NCI-H146 treated with DMSO at 0.1 percent for 48 hours (cell line): ENCODE data around the gene CD55.
"Not testable (repeated sequence)": the region's sequence is repeated elsewhere in the genome, so short reads cannot be mapped to it uniquely, and the experiment has no call there.

Experiments
- DNase-seq: peaks from one replicate; lab custom pipeline; 2025; ENCODE audit not compliant: unreplicated experiment; lab: John Stamatoyannopoulos, UW

The CD55 gene

DNA sequence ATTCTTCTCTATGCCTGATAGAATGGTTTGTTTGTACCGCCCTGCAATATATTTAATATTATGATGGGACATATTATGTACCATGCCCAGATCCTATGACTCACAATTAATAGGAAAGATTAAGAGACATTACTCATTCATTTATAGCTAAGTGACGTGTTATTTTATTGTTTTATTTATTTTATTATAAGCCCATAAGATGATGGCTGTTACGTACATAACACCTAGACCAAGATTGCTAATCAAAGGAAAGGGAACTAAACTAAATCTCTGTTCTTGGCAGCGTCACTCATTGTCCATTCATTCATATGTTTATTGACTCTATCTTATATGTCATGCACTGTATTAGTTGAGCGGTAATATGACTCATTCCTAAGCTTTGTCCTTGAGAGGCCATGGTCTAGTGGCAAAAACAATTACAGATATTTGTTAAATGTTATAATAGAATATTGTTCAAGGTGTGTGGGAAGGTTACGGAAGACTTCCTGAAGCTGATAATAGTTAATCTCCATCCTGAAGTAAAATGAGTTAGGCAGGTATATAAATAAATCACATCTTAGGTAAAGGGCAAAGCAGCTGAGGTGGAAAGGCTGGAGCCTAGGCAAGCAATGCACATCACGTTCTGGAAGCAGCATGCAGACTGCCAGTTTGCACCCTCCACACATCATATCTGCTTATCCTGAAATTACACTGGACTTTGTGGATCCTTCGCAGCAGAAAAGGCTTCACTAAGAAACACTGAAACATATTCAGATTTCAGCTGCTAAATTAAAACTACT lies 16.6 kb upstream of the CD55 start:
- DNase-seq, result no peak

DNA sequence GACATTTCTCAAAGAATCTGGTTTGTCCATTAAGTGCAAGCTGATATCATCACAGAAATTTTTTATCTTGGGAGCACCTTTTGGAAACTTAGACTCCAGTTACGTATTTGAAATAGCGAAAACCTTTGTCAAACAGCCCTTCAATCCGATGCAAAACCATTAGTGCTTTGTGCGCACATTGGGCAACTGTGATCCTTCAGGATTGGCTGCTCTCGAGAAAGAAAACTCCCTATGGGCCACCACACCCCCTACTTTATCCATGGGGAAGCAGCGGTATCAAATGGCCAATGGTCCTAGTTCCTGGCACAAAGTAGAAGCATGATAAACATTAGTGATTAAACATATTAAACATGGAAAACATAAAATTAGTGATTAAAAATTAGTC lies 16.0 kb upstream of the CD55 start:
- no peak for DNase-seq

DNA sequence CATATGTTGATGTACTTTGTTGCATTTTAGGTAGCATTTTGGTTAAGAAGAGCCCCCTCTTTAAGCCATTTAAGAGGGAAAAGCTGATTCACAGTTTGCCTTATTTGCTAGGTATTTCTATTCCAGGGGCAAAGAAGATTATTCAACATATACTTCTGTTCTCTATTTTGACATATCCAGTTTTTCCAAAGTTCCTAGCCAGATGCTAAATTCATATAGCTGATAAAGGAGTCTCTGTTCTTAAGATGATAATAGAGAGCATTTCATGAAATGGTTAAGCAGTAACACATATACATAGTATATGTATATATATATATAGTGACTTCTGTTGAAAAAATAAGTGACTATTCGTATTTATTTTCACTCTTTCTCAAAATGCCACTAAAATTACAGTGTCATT lies 15.5 kb upstream of the CD55 start:
- no peak for DNase-seq

DNA sequence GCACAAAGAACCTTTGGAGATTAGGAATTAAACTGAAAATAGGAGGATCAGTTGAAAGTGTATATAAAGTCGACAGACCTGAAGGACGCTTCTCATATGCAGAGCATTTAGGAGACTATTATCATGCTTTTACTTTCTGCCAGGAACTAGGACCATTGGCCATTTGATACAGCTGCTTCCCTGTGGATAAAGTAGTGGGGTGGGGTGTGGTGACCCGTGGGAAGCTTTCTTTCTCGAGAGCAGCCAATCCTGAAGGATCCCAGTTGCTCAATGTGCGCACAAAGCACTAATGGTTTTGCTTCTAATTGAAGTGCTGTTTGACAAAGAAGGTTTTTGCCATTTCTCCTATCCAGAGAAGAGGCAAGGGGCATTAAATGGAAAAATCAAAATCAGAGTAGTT lies 14.9 kb upstream of the CD55 start:
- DNase-seq, result no peak

DNA sequence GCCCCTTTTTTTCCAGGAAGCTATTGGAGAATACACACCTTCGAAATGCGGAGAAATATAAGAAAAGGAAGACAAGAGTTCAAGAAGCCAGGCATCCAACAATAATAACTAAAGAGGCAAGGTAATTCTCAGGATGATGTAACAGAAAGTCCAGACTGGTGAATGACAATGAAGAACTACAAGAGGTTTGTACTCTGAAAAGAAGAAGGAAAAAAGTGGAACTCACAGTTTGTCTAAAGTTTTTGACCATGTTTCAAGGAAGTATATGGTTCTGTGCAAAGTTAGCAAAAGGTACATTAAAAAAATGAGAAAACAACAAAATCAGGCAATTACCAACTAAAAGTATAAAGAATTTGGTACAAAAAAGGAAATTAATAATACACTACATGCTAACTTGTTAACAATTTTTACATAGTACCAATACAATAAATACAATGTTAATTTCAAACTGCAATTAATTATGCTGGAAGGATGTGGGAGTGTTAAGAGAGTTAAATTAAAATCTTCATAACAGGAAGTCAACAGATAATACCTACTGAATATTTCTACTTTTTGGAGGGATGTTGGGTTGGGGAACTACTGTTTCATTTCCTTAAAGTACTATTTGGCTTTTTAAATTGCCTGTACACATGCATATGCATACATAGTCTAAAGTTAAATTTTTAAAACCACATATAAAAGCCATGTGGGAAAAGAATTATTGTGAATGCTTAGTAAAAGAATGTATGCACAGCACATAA lies 12.9 kb upstream of the CD55 start:
- DNase-seq, result no peak

DNA sequence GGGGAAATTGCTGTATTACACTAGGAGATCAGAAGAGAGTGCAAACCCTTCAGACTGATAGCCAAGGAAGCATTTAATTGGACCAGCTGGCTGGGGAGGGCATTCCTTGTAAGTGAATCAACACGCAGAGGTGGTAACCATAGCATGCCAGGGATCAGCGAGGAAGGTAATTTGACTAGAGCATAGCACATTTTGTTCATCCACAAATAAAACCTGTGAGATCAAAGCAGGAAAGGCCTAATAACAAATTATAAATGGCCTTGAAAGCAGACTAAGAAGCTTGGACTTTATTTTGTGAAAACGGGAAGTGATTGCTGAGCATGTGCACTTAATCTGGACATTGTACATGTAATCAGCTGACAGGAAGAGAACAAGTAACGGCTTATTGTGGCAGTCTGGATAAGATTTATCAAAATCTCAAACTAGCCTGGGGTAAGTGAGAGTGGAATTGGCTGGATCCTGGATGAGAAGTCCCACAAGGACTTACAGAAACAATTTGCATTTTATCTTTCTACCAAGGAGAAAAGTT lies 11.7 kb upstream of the CD55 start:
- no peak for DNase-seq

DNA sequence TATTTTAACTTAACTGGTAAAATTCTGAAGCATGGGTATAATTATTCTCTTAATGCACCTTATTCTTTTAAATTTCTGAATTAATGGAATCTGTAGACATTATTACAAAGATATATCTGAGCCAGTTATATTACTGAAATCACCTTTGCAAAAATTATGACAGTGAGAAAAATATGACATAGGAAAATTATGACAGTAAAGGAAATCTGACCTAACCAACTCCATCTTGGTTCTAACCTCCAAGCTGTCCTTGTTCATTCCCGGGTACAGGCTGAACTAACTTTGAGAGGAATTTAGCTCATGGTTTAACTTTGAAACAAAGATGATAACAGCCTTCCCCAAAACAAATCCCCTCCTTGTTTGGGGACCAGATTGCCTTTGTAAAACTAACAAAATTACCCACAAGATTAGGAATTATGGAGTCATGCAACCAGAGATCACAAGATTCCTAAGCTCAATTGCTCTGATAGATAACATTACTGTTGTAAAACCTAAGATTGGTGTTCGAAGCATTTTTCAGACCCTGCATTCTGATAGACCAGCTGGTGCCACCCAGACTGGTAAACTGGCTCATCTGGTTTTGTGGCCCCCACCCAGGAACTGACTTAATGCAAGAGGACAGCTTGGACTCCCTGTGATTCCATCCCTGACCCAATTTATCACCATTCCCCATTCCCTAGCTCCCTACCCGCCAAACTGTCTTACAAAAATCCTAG lies 9.4 kb upstream of the CD55 start:
- no peak for DNase-seq

DNA sequence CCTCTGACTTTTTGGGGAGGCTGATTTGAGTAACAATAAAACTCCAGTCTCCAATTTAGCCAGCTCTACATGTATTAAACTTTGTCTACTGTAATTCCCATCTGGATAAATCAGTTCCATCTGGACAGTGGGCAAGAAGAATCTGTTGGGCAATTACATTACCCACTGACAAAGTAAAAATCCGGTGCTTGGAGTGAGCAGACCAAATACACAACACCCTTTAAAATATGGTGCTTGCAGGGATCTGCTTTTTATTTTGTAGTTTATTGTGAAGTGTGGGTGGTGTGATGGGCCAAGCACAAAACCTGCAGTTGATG lies 8.9 kb upstream of the CD55 start:
- DNase-seq, result no peak

DNA sequence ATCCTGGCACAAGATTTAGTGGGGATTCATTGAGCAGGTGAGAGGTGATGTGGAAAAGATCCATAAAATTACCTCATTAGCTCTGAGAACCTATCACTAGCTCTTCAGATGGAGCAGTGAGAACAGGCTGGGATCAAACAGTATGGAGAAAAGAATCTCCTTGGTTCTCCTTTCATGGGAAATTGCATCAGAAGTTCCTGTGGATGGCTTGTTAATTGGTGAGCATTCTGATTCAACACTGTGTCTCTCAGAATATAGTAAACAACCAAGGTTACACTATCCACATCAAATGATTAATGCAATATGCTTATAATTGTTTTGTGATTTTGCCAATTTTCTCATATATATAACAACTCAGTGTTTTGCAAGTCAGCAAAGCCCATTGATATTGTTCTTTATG lies 8.3 kb upstream of the CD55 start:
- DNase-seq, result no peak

DNA sequence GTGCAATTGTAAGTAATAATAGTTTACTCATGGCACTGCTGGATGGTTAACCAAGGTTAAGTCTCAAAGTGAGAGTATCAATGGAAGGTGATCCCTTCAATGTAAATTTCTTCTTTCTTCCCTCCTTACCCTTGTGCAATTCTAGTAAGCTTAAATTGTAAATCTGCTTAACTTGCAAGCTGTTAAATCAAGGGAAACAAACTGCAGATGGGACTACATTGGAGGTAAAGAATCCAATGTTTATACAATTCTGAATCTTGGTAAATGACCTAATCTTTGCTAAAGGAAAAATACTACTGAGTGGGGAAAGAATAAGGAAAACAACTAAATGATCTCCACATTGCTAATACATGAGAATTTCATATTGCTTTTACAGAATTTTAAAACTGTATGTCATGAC lies 6.7 kb upstream of the CD55 start:
- DNase-seq, result no peak

DNA sequence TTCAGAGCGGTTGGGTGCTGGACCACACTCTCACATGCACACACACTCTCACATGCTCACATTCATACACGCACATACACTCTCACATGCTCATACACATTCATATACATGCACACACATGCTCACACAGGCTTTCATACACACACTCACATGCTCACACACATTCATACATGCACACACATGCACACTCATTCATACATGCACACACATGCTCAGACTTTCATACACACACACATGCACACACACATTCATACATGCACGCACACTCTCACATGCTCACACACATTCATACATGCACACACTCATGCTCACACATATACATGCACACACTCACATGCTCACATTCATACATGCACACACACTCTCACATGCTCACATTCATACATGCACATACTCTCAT lies 6.0 kb upstream of the CD55 start:
- no peak for DNase-seq

DNA sequence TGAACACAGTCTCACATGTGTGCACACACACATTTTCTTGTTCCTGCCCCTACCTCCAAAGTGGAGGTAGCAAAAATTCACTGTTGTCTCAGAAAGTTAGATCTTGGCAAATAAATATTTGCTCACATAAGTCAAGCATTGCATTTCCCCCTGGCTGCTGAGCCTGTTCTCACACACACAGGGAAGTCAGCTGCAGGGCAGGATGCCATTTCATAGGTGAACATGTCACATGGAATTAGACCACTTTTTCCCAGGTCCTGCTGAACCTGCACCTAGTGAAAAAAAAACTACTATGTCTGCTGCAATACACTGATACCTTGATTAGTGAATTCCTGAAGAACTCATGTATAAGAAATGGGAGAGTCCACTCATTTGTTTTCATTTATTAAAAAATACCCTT lies 5.3 kb upstream of the CD55 start:
- no peak for DNase-seq

DNA sequence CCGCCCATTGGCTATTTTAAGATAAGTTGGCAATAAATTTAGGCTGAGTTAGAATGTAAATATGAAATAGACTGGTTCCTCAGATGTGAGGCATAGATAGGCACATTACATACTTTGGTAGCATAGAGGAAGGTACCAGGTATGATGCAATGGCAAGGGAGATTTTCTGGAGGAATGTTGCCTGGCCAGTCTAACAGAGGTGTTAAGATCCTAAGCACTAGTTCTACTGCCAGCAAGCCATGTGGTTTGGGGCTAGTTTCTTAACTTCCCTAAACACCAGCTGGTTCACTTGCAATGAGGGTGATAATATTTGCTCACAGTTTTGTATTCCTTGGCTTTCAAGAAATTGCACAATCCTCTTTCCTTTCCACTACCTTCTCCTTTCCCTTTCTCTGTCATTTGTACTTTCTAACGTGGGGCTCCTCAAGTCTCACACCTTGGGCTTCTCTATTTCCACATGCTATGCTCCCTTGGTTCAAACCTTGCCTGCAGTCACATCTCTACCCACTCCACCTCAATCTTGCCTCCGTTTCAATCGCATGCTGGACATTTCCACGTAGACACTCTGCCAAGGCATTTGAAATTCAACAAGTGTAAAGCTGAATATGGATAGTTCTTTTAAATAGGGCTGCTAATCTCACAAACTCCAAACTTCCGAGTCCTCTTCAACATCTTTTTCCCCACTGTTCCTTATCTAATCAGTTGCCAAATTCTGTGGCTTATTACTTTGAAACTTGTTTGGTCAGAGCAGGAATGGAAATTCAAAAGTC lies 4.7 kb upstream of the CD55 start:
- DNase-seq, result no peak

DNA sequence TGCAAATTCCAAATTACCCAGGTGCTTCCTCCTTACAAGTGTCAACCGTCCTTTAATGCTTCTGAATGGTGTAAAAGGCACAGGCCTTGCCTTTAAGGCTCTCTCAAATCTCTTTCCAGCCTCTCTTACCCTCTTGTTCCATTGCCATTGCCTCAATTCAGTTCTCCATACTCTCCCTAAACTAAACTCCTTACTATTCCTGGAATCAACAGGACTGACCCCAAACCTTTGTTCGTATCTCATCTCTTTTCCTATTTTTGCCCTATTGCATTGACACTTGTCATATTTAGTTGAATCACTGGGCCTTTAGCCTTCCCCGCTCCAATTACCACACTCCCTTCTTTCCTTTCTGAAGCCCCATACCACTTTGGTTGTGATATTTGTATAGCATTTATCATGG lies 3.9 kb upstream of the CD55 start:
- DNase-seq, result no peak

DNA sequence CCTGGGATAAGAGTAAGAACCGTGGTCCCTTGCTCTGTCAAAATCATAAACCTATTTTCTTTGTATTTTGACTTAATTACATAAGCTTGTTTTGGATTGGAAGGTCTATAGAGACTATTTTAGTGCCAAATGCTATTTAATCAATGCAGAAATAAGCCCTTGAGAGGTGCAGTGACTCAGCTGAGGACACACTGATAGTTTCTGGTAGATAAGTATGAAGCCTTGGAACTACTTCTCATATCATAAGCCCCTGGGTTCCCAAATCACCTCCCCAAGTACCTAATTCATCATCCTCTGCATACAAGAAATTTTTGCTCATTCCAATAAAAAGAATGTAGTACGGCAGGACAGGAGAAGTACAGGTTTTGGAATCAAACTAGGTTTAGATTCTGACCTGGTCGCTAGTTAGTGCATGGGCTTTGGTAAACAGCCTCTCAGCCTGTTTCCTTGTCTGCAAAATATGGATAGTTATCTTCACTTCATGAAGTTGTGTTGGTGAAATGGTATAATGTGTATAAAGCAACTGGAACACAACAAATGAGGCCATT lies 3.3 kb upstream of the CD55 start:
- no peak for DNase-seq

DNA sequence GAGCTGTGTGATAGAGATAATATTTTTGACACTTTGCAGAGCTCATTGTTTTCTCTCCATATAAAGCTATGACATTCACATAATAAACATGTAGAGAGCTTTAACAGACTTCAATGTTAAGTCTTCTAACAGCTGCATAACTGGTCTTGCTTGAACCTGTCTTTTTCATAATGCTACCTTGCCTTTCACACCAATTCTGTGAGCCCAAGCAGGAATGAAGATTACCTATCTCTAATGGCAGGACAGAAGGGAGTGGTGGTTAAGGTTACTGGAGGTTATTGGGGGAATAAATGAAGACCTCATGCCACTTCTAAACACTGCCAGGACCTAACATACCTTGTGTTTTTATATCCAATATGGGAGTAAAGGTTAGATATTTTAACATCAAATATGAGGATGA lies 2.3 kb upstream of the CD55 start:
- DNase-seq, result no peak

DNA sequence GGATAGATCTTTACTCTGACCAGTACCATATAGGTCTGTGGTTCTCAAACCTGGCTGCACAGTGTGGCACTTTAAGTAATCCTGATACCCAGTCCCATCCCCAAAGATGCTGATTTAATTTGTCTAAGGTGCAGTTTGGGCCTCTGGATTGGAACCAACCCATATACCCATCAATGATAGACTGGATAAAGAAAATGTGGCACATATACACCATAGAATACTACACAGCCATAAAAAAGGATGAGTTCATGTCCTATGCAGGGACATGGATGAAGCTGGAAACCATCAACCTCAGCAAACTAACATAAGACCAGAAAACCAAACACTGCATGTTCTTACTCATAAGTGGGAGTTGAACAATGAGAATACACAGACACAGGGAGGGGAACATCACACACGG lies 1.4 kb upstream of the CD55 start:
- not testable (repeated sequence) for DNase-seq

DNA sequence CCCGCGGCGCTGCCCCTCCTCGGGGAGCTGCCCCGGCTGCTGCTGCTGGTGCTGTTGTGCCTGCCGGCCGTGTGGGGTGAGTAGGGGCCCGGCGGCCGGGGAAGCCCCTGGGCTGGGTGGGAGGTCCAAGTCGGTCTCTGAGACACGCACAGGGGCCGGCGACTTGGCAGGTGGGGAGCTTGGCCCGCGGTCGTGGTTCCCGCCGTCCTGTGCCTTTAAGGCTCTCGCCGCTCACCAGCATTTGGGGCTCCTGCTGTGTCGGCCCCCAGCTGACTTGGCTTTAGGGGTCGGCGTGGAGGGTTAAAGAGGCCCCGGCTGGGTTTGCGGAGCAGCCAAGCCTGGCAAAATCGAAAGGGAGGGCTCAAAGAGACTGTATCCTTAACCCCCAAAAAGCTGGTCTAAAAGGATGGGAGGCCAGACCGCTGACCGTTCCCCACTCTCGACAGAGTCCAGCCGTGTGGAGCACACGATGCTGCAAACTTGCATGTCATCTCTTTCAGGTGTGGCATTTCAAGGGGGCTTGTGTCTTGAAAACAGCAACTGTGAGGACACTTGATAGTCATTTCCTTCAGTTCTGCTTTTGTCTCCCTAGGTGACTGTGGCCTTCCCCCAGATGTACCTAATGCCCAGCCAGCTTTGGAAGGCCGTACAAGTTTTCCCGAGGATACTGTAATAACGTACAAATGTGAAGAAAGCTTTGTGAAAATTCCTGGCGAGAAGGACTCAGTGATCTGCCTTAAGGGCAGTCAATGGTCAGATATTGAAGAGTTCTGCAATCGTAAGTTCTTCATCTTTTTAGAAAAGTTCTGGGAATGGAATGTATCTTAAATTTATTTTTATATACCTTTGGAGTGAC lies 540 bp downstream of the CD55 start:
- DNase-seq, result no peak

DNA sequence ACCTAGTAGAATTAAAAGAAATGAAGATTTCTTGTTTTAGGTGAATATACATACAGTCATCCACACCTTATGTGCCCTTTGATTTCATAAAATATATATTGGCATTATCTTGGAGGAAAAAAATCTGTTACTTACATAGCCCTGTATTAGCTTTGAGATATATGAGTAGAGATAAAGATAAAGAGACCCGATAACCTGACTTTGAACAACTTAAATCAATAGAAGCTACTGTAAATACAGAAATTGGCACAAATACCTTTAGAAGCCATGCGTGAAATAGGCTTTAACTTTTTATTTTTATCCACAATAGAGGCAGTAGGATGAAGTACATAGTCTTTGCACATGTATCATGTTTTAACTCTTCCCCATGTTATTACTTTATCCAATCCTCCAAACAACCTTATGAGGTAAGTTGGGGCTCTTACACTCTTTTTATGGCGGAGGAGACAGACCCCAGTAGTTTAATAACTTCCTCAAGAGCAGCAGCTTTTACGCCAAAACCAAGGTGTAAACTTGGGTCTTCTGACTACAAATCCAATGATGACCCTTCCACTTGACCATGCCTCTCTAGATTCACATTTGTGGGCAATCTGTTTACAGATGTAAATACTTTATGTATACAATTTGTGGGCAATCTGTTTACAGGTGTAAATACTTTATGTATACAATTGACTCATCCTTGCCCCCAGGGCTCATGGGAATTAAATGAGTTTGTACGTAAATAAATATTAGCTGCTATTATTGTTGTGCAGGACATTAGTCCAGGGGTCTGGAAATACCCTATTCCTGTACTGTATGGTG lies 2.1 kb downstream of the CD55 start:
- DNase-seq, result no peak
